Neural cell (in vitro differentiated cells): ENCODE data around the gene USP10. TPM values are rescaled to one million over a fixed set of nuclear protein-coding genes. Genes with fewer than 3 reads are reported as not detected.

ENCODE experiments used
- H2AFZ ChIP-seq: fragments of 200-600, 300-800 bp; sonication (generic), shearing (Covaris generic); 2 replicates; pipeline ENCODE4 v1.6.0; 2014; ENCODE audit warnings: low read depth, mild to moderate bottlenecking, antibody characterized with exemption, low read length, moderate library complexity
- H3F3A ChIP-seq: fragments of 200-600 bp; shearing (Covaris generic); 2 replicates; pipeline ENCODE4 v1.6.1; 2016; ENCODE audit warnings: mild to moderate bottlenecking, moderate library complexity, mixed read lengths, antibody characterized with exemption, low read length; ENCODE audit not compliant: insufficient read depth, poor library complexity, severe bottlenecking
- H3K27ac ChIP-seq: fragments of 200-600, 300-800 bp; sonication (generic), shearing (Covaris generic); 2 replicates; pipeline ENCODE4 v1.5.1; 2014; ENCODE audit warnings: mild to moderate bottlenecking, low read length, moderate library complexity
- H3K27me3 ChIP-seq: fragments of 300-800, 200-600 bp; sonication (generic), shearing (Covaris generic); 2 replicates; pipeline ENCODE4 v1.6.0; 2014; ENCODE audit warnings: mild to moderate bottlenecking, low read depth, low read length, moderate library complexity; ENCODE audit not compliant: insufficient read depth
- H3K36me3 ChIP-seq: fragments of 300-800, 200-600 bp; sonication (generic), shearing (Covaris generic); 2 replicates; pipeline ENCODE4 v1.5.1; 2014; ENCODE audit warnings: mild to moderate bottlenecking, antibody characterized with exemption, low read length, moderate library complexity; ENCODE audit not compliant: insufficient read depth
- H3K4me2 ChIP-seq: fragments of 300-800, 200-600 bp; sonication (generic), shearing (Covaris generic); 2 replicates; pipeline ENCODE4 v1.6.0; 2014; ENCODE audit warnings: mild to moderate bottlenecking, low read length
- H3K4me3 ChIP-seq: fragments of 300-800, 200-600 bp; sonication (generic), shearing (Covaris generic); 2 replicates; pipeline ENCODE4 v1.5.1; 2014; ENCODE audit warnings: mild to moderate bottlenecking, low read length, moderate library complexity
- H3K79me2 ChIP-seq: fragments of 200-600 bp; shearing (Covaris generic); replicated peaks from 2 replicates; pipeline ENCODE4 v1.6.0; 2014; ENCODE audit warnings: mild to moderate bottlenecking, low read length, moderate library complexity; ENCODE audit not compliant: insufficient read depth
- H3K9ac ChIP-seq: fragments of 300-800, 200-600 bp; sonication (generic), shearing (Covaris generic); 2 replicates; pipeline ENCODE4 v1.6.1; 2016; ENCODE audit warnings: mild to moderate bottlenecking, low read length, mixed read lengths
- H3K9me2 ChIP-seq: fragments of 200-600 bp; shearing (Covaris generic); 2 replicates; pipeline ENCODE4 v1.6.1; 2016; ENCODE audit warnings: mild to moderate bottlenecking, low read length, mixed read lengths; ENCODE audit not compliant: insufficient read depth
- H3K9me3 ChIP-seq: fragments of 200-600, 300-800 bp; sonication (generic), shearing (Covaris generic); 2 replicates; pipeline ENCODE4 v1.6.1; 2016; ENCODE audit warnings: mild to moderate bottlenecking, mixed run types, low read length, moderate library complexity, mixed read lengths
- H4K20me1 ChIP-seq: fragments of 200-600 bp; shearing (Covaris generic); 2 replicates; pipeline ENCODE4 v1.6.1; 2016; ENCODE audit warnings: mild to moderate bottlenecking, mixed run types; ENCODE audit not compliant: insufficient read depth
- EZH2 ChIP-seq: fragments of 200-600, 300-800 bp; shearing (Covaris generic), sonication (generic); IDR thresholded peaks from 2 replicates; pipeline ENCODE4 v1.6.1; 2014; ENCODE audit warnings: antibody characterized with exemption, low read length, borderline replicate concordance, mild to moderate bottlenecking; ENCODE audit not compliant: insufficient read depth, poor library complexity, severe bottlenecking
- MXI1 ChIP-seq: fragments of 450-650 bp; conservative IDR thresholded peaks from 2 replicates; pipeline ENCODE4 v1.6.1; 2014; ENCODE audit warnings: antibody characterized with exemption, mild to moderate bottlenecking; ENCODE audit not compliant: poor library complexity, severe bottlenecking
- POLR2AphosphoS5 ChIP-seq: IDR thresholded peaks from 2 replicates; pipeline ENCODE4 v1.6.1; 2012
- RAD21 ChIP-seq: fragments of 450-650 bp; conservative IDR thresholded peaks from 2 replicates; pipeline ENCODE4 v1.6.1; 2014; ENCODE audit warnings: antibody characterized with exemption, mild to moderate bottlenecking, moderate library complexity
- SMC3 ChIP-seq: fragments of 450-650 bp; conservative IDR thresholded peaks from 2 replicates; pipeline ENCODE4 v1.6.1; 2014; ENCODE audit warnings: antibody characterized with exemption, mild to moderate bottlenecking, moderate library complexity; ENCODE audit not compliant: poor library complexity
- TAF1 ChIP-seq: IDR thresholded peaks from 2 replicates; pipeline ENCODE4 v1.6.1; 2012; ENCODE audit warnings: low read depth
- polyA plus RNA-seq: library from polyadenylated mRNA; depleted of rRNA; stranded (reverse); fragments of >200 nt; gene quantifications from 2 replicates; pipeline ENCODE4 v1.2.3, GENCODE V29; 2014
- TF ChIP-seq, protein P1 (sequence below): IDR thresholded peaks from 2 replicates; pipeline ENCODE4 v1.6.1; 2012; ENCODE audit warnings: borderline replicate concordance

USP10 gene
- polyA plus RNA-seq, 1 donor from 2014 or later, result 48.9 TPM

DNA sequence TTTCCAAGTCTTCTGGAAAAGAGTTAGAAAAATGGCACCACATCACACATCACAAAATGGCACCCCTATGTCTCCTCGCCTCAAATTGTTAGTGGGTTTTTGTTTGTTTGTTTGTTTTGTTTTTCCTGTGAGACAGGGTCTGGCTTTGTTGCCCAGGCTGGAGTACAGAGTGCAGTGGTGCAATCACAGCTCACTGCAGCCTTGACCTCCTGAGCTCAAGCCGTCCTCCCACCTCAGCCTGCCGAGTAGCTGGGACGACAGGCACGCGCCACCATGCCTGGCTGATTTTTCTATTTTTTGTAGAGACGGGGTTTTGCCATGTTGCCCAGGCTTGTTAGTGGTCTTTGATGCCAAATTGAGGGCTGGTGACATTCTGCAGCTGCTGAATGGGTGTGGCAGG lies 116.2 kb downstream of the USP10 start:
- Histone ChIP-seq H3K9me3 (no peaks in the 10 kb centered on the region), H3K9ac (no peak overlapping the region), H3F3A (no peaks in the 10 kb centered on the region), H3K36me3 (no peaks in the 10 kb centered on the region), H4K20me1 (no peaks in the 10 kb centered on the region), H3K27me3 (peaks cover 19% of the 10 kb centered on the region), H3K27ac (no peak overlapping the region), H3K4me3 (no peak overlapping the region), H3K79me2 (no peaks in the 10 kb centered on the region), H3K4me2 (no peak overlapping the region), H2AFZ (no peak overlapping the region), H3K9me2 (no peaks in the 10 kb centered on the region)
- TF ChIP-seq MXI1, result no peak
- TF ChIP-seq, protein P1, sequence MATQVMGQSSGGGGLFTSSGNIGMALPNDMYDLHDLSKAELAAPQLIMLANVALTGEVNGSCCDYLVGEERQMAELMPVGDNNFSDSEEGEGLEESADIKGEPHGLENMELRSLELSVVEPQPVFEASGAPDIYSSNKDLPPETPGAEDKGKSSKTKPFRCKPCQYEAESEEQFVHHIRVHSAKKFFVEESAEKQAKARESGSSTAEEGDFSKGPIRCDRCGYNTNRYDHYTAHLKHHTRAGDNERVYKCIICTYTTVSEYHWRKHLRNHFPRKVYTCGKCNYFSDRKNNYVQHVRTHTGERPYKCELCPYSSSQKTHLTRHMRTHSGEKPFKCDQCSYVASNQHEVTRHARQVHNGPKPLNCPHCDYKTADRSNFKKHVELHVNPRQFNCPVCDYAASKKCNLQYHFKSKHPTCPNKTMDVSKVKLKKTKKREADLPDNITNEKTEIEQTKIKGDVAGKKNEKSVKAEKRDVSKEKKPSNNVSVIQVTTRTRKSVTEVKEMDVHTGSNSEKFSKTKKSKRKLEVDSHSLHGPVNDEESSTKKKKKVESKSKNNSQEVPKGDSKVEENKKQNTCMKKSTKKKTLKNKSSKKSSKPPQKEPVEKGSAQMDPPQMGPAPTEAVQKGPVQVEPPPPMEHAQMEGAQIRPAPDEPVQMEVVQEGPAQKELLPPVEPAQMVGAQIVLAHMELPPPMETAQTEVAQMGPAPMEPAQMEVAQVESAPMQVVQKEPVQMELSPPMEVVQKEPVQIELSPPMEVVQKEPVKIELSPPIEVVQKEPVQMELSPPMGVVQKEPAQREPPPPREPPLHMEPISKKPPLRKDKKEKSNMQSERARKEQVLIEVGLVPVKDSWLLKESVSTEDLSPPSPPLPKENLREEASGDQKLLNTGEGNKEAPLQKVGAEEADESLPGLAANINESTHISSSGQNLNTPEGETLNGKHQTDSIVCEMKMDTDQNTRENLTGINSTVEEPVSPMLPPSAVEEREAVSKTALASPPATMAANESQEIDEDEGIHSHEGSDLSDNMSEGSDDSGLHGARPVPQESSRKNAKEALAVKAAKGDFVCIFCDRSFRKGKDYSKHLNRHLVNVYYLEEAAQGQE, result no peak
- no peak for TF ChIP-seq SMC3
- no peak for TF ChIP-seq RAD21
- TF ChIP-seq TAF1, result no peak

DNA sequence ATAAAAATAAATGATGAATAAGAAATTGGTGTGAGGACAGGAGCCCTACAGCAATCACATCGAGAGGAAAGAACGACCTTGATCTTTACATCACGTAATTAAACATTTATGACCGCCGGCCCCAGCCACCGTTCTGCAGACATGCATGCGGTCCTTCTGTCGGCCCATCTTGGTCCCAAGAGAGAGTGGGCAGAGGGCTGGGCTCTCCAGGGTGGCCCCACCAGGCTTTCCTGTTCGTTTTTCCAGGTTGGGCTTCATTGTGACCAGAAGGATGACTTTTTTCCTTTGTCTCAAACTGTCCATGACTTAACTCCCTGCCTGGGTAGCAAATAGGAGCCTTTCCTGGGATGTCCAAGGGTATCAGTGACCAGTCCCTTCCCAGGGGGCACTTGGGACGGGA lies 116.7 kb downstream of the USP10 start:
- no peaks in the 10 kb centered on the region for H3K36me3 ChIP-seq
- H3K4me3 ChIP-seq, result no peak overlapping the region
- H3K9ac ChIP-seq, result no peak overlapping the region
- no peaks in the 10 kb centered on the region for H3K9me3 ChIP-seq
- no peak for TF ChIP-seq EZH2
- TF ChIP-seq POLR2AphosphoS5, result no peak
- no peak overlapping the region for H3K4me2 ChIP-seq
- no peak overlapping the region for H2AFZ ChIP-seq
- peaks cover 23% of the 10 kb centered on the region for H3K27me3 ChIP-seq
- no peaks in the 10 kb centered on the region for H3K9me2 ChIP-seq
- H3F3A ChIP-seq, result no peaks in the 10 kb centered on the region
- no peak overlapping the region for H3K27ac ChIP-seq
- no peaks in the 10 kb centered on the region for H3K79me2 ChIP-seq
- no peaks in the 10 kb centered on the region for H4K20me1 ChIP-seq

DNA sequence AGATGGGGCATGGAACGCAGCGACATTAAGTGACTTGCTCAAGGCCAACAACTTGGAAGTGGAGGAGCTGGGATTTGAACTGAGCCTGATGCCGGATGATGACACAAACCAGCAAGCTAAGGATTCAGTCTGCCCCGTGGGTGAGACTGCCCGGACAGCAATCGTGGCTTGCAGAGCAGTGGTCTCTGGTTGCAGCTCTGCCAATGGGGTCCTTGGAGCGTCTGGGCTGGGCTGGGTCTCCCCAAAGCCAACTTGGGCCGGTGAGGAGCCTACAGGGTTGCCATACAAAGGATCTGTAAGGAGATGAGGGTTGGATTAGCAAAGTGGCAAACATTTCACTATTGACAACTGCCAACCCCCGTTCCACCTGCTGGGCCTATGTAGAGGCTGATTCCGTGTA lies 117.4 kb downstream of the USP10 start:
- TF ChIP-seq, protein P1, result no peak
- Histone ChIP-seq H4K20me1 (no peaks in the 10 kb centered on the region), H3K4me3 (no peak overlapping the region), H3K27ac (no peak overlapping the region), H3K79me2 (no peaks in the 10 kb centered on the region), H3K9me2 (no peaks in the 10 kb centered on the region), H3K9ac (no peak overlapping the region), H3K36me3 (no peaks in the 10 kb centered on the region), H3K9me3 (no peaks in the 10 kb centered on the region), H3F3A (no peaks in the 10 kb centered on the region), H3K4me2 (no peak overlapping the region), H3K27me3 (peaks cover 23% of the 10 kb centered on the region), H2AFZ (no peak overlapping the region)
